ENCODE results near the gene PTPRK.

Gene PTPRK

DNA sequence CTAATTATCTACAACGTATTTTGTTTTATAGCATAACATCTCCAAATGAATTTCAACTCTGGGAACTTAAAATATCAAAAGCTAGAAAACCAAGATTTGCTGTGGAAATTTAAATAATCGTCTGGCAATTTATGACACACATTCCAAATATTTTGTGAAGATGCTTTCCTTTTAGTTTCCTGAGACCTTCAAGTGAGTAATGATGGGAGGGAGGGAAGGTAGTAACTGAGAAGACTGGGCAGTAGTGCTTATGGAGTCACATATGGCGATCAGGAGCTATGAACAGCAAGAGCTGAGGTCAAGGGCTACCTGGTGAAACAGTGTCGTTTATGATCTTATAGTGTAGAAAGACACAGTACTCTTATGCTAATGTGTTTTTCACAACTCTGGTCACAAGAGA, 441.4 kb downstream of the PTPRK start:
- no peak overlapping the region for H3K9ac ChIP-seq (ENCODE audit: low read depth, low read length)
- H3K36me3 ChIP-seq (ENCODE audit: insufficient read depth, low read length), result peaks cover 23% of the 10 kb centered on the region
- 94% methylated on average over 4 of the region's 4 CpGs for WGBS

DNA sequence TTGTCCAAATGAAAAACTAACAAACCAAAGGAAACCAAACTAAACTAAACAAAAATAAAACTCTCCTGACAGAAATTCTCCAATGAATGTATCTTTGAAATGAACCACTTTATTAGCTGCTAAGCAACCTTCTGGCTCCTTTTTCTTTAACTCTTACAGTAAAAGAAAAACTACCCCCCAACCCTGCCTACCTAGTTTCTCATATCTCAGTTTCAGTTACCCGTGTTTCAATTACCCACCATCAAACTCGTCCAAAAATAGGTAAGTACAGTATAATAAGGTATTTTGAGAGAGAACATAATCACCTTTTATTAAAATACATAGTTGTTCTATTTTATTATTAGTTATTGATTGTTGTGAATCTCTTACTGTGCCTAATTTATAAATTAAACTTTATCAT, 442.1 kb downstream of the PTPRK start:
- Histone ChIP-seq H3K4me3 (ENCODE audit: low read length) (no peak overlapping the region), H3K9ac (ENCODE audit: low read depth, low read length) (no peak overlapping the region), H3K27me3 (ENCODE audit: insufficient read depth, low read length) (no peaks in the 10 kb centered on the region), H3K27ac (ENCODE audit: low read depth, low read length) (no peak overlapping the region), H3K36me3 (ENCODE audit: insufficient read depth, low read length) (peaks cover 23% of the 10 kb centered on the region), H3K4me1 (ENCODE audit: insufficient read depth, low read length) (no peaks in the 10 kb centered on the region), H3K9me3 (ENCODE audit: insufficient read depth, low read depth, low read length) (no peaks in the 10 kb centered on the region)
- 83% methylated on average over 1 of the region's 2 CpGs for WGBS

More for the DNA sequence above, 441.4 kb downstream of the PTPRK start:
- Histone ChIP-seq H3K4me1 (ENCODE audit: insufficient read depth, low read length) (no peaks in the 10 kb centered on the region), H3K4me3 (ENCODE audit: low read length) (no peak overlapping the region), H3K27ac (ENCODE audit: low read depth, low read length) (no peak overlapping the region), H3K9me3 (ENCODE audit: insufficient read depth, low read depth, low read length) (no peaks in the 10 kb centered on the region), H3K27me3 (ENCODE audit: insufficient read depth, low read length) (no peaks in the 10 kb centered on the region)

DNA sequence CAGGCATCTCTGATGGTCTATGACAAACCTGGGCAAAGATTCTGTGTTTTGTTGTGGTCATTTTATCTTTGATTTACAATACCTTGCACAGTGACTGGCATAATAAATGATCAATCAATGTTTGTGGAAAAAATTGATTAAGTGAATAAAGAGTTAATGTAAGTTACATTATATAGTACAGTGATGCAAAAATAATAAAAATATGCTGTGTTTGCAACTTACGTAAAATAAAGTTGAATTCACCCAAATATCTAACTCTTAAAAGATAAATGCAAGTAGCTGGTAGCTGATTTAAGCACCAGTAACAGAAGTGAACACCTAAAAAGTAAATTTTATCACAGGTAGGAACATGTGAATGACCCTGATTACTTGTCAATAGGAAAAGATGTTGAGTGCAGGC, 443.6 kb downstream of the PTPRK start:
- Histone ChIP-seq H3K9me3 (ENCODE audit: insufficient read depth, low read depth, low read length) (no peaks in the 10 kb centered on the region), H3K4me3 (ENCODE audit: low read length) (no peak overlapping the region), H3K27me3 (ENCODE audit: insufficient read depth, low read length) (no peaks in the 10 kb centered on the region), H3K27ac (ENCODE audit: low read depth, low read length) (no peak overlapping the region), H3K36me3 (ENCODE audit: insufficient read depth, low read length) (peaks cover 11% of the 10 kb centered on the region), H3K9ac (ENCODE audit: low read depth, low read length) (no peak overlapping the region), H3K4me1 (ENCODE audit: insufficient read depth, low read length) (no peaks in the 10 kb centered on the region)
- no CpG with 5 or more reads among the region's 1 CpG for WGBS

DNA sequence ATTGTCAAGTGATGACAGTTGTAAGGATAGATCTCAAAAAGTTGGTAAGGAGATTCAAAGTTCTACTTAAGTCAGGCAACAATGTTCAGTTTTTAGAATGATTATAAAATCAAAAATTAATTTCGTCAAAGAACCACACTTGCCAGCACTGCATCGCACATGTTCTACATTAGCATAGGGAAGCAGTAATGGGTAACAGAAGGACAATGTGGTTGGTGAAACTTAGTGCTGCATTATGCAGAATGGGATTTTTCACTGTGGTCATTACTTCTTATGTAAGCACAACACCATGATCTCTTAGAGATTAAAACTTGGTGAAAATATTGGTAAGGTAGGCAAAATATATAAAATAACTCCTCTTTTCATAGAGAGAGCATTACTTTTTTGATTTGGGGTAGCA, 445.8 kb downstream of the PTPRK start:
- no peak overlapping the region for H3K27ac ChIP-seq (ENCODE audit: low read depth, low read length)
- H3K4me3 ChIP-seq (ENCODE audit: low read length), result no peak overlapping the region
- no peaks in the 10 kb centered on the region for H3K4me1 ChIP-seq (ENCODE audit: insufficient read depth, low read length)
- no peaks in the 10 kb centered on the region for H3K27me3 ChIP-seq (ENCODE audit: insufficient read depth, low read length)
- no peak overlapping the region for H3K9ac ChIP-seq (ENCODE audit: low read depth, low read length)
- H3K9me3 ChIP-seq (ENCODE audit: insufficient read depth, low read depth, low read length), result no peaks in the 10 kb centered on the region
- WGBS, result 100% methylated on average over 2 of the region's 2 CpGs
- peaks cover 9% of the 10 kb centered on the region for H3K36me3 ChIP-seq (ENCODE audit: insufficient read depth, low read length)

DNA sequence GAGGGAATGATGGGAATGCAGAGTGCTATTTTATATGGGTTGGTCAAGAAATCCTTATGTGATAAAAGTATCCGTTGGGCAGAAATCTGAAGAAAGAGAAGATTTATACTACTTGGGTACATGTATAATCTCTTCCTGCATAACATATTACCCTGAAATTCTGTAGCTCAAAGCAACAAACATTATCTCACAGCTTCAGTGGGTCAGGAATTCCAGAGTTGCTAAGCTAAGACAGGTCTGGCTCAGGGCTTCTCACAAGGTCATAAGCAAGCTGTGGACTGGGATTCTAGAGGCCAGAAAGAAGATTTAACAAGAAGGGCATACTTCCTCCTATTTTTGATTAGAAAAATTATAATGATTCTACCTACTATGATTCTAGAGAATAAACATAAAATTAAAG, 447.0 kb downstream of the PTPRK start:
- Histone ChIP-seq H3K27me3 (ENCODE audit: insufficient read depth, low read length) (no peaks in the 10 kb centered on the region), H3K9me3 (ENCODE audit: insufficient read depth, low read depth, low read length) (no peaks in the 10 kb centered on the region), H3K4me3 (ENCODE audit: low read length) (no peak overlapping the region), H3K27ac (ENCODE audit: low read depth, low read length) (no peak overlapping the region), H3K36me3 (ENCODE audit: insufficient read depth, low read length) (peaks cover 5% of the 10 kb centered on the region), H3K9ac (ENCODE audit: low read depth, low read length) (no peak overlapping the region), H3K4me1 (ENCODE audit: insufficient read depth, low read length) (no peaks in the 10 kb centered on the region)
- 82% methylated on average over 1 of the region's 1 CpG for WGBS

DNA sequence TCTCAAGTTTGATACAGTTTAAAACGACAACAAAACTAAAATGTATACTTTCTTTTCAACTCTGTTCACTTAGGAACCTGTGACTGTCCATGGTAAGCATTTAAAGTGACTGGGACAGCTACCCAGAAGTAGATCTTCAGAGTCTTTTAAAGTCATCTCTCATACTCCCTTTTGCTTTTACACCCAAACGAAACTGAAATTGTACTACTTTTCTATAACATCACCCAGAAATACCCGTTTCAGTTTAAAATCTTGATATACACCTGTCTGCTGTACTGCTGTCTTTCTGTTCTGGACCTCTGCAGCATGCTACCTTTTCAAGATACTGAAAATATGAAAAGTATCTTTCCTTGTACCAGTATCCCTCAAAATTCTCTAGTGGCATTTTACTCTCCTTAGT, 449.2 kb downstream of the PTPRK start:
- 95% methylated on average over 3 of the region's 3 CpGs for WGBS
- Histone ChIP-seq H3K9me3 (ENCODE audit: insufficient read depth, low read depth, low read length) (no peaks in the 10 kb centered on the region), H3K4me3 (ENCODE audit: low read length) (no peak overlapping the region), H3K4me1 (ENCODE audit: insufficient read depth, low read length) (peaks cover 17% of the 10 kb centered on the region), H3K27ac (ENCODE audit: low read depth, low read length) (no peak overlapping the region), H3K27me3 (ENCODE audit: insufficient read depth, low read length) (no peaks in the 10 kb centered on the region), H3K36me3 (ENCODE audit: insufficient read depth, low read length) (no peaks in the 10 kb centered on the region; the same call in 1 of the 2 replicates), H3K9ac (ENCODE audit: low read depth, low read length) (no peak overlapping the region)

DNA sequence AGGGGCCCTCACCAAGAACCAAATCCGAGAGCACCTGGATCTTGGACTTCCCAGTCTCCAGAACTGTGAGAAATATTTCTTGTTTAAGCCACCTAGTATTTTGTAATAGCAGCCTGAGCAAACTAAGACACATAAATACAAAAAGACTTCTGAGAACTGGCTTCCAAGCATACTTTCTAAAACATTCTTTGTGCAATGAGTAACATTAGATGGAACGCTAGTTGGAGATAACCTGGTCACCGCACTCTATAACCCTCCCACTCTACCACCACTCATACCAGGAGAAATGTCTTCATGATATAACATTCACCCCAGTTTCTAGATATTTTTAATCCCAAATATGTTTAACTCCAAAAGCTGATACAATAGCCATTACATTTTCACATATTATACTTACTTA, 450.0 kb downstream of the PTPRK start:
- H3K9ac ChIP-seq (ENCODE audit: low read depth, low read length), result no peak overlapping the region
- H3K9me3 ChIP-seq (ENCODE audit: insufficient read depth, low read depth, low read length), result no peaks in the 10 kb centered on the region
- no peaks in the 10 kb centered on the region; the same call in 1 of the 2 replicates for H3K36me3 ChIP-seq (ENCODE audit: insufficient read depth, low read length)
- WGBS, result 67% methylated on average over 3 of the region's 3 CpGs
- peaks cover 17% of the 10 kb centered on the region for H3K4me1 ChIP-seq (ENCODE audit: insufficient read depth, low read length)
- H3K27me3 ChIP-seq (ENCODE audit: insufficient read depth, low read length), result no peaks in the 10 kb centered on the region
- H3K4me3 ChIP-seq (ENCODE audit: low read length), result no peak overlapping the region
- H3K27ac ChIP-seq (ENCODE audit: low read depth, low read length), result no peak overlapping the region

DNA sequence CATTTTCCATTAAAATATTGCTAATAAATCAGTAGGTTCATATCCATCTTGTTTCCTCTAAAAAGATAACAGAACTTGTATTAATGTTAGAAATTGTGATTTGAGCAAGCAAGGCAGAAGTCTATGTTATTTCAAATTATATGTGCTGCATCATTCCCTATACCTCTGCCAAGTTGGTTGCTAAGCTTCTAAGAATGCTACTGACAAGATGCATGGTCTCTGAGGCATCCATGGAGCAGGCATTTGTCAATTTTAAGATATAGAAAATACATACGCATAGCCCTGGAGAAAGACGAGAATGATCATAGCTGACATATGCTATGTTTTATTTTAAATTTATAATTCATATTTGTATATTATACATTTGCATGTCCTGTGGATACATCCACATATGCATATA, 451.2 kb downstream of the PTPRK start:
- H3K27ac ChIP-seq (ENCODE audit: low read depth, low read length), result no peak overlapping the region
- no CpG with 5 or more reads among the region's 2 CpGs for WGBS
- H3K9ac ChIP-seq (ENCODE audit: low read depth, low read length), result no peak overlapping the region
- H3K4me1 ChIP-seq (ENCODE audit: insufficient read depth, low read length), result peaks cover 20% of the 10 kb centered on the region
- no peak overlapping the region for H3K4me3 ChIP-seq (ENCODE audit: low read length)
- H3K27me3 ChIP-seq (ENCODE audit: insufficient read depth, low read length), result no peaks in the 10 kb centered on the region
- no peaks in the 10 kb centered on the region; the same call in 1 of the 2 replicates for H3K36me3 ChIP-seq (ENCODE audit: insufficient read depth, low read length)
- no peaks in the 10 kb centered on the region for H3K9me3 ChIP-seq (ENCODE audit: insufficient read depth, low read depth, low read length)

DNA sequence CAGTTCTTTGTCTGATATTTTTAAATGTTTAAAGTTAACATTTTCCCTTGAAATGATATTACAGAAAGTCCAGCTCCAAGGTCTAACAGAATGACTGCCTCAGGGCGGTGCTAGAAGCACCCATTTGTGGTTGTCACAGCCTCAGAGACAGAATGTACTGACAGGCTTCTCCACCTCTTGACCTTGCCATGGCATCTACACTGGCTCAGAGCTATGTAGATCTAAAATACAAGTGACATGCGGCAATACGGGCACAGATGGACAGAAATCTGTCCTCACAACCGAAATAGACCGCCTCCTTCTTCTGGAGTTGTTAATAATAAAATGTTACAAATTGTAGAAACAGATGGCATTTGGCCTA, 452.3 kb downstream of the PTPRK start:
- Histone ChIP-seq H3K9me3 (ENCODE audit: insufficient read depth, low read depth, low read length) (no peaks in the 10 kb centered on the region), H3K4me1 (ENCODE audit: insufficient read depth, low read length) (peaks cover 25% of the 10 kb centered on the region), H3K9ac (ENCODE audit: low read depth, low read length) (no peak overlapping the region), H3K27me3 (ENCODE audit: insufficient read depth, low read length) (no peaks in the 10 kb centered on the region), H3K4me3 (ENCODE audit: low read length) (no peak overlapping the region), H3K27ac (ENCODE audit: low read depth, low read length) (no peak overlapping the region), H3K36me3 (ENCODE audit: insufficient read depth, low read length) (no peaks in the 10 kb centered on the region; the same call in 1 of the 2 replicates)
- 96% methylated on average over 5 of the region's 5 CpGs for WGBS

DNA sequence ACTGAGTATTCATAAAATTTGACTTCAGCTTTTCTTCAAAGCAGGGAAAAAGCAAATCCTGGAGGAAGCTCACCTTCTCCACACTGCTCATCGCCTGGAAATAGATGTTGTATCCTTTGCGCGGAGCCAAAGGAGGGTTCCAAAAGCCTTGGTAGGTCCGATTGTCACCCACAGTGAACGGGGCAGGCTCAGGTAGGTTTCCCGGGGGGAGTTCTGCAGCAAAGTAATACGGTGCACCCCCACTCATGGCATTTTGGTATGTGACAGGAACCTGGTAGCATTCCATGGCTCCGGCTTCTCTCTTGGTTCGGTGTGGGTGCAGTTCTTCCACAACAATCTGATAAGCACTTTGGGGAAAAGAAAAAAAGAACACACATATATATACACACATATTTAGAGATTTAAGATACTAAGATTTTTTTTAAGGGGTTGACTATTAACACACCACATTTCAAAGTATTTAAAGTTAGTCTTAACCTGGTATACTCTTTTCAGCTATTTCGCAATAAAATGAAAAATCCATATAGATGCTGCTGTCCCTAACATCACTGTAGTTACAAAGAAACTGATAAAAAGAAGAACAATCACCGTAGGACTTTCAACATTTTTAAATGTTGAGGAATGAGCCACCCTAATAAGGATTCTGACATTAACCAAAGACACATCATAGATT, 452.8 kb downstream of the PTPRK start:
- no peak overlapping the region for H3K4me3 ChIP-seq (ENCODE audit: low read length)

DNA sequence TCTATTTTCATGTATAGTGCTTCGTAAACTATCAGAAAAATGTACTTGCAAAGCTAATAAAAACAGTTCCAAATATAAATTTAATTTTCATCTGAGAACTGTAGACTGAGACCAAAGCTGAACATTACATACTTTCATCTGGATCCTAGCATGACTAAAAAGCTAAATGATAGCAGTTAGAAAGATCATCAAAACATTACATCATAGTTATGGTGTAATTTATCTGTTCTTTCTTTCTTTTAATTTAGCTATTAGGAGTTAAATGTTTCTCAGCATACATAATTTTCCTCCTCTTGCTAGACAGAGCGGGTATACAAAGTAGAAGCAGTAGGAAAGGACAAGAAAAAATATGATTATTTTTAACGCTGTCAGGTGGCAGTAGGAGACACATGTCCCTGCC, 455.3 kb downstream of the PTPRK start:
- 100% methylated on average over 3 of the region's 3 CpGs for WGBS
- peaks cover 25% of the 10 kb centered on the region for H3K4me1 ChIP-seq (ENCODE audit: insufficient read depth, low read length)
- peaks cover 4% of the 10 kb centered on the region; the same call in 1 of the 2 replicates for H3K36me3 ChIP-seq (ENCODE audit: insufficient read depth, low read length)

More for the DNA sequence above, 452.8 kb downstream of the PTPRK start:
- H3K9me3 ChIP-seq (ENCODE audit: insufficient read depth, low read depth, low read length), result no peaks in the 10 kb centered on the region
- WGBS, result 94% methylated on average over 11 of the region's 11 CpGs
- H3K27ac ChIP-seq (ENCODE audit: low read depth, low read length), result peak overlapping the region; percentile 2; the same call in 1 of the 2 replicates
- H3K4me1 ChIP-seq (ENCODE audit: insufficient read depth, low read length), result peaks cover 25% of the 10 kb centered on the region
- H3K9ac ChIP-seq (ENCODE audit: low read depth, low read length), result no peak overlapping the region
- no peaks in the 10 kb centered on the region for H3K27me3 ChIP-seq (ENCODE audit: insufficient read depth, low read length)
- no peaks in the 10 kb centered on the region; the same call in 1 of the 2 replicates for H3K36me3 ChIP-seq (ENCODE audit: insufficient read depth, low read length)

DNA sequence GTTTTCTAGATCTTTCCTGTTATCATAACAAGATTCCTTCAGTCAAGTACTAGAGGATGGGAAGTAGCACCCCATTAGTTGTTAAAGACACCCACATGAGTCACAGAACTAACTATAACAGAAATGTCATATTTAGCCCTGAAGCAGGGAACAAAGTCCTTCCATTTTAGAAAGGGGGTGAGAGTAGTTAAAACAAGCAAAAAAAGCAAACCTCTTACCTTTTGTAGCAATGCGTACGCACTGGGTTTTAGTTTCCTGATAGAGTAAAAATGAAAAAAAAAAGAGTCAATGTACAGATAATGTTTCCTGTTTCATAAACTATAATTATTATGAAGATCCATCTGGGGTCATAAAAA, 455.9 kb downstream of the PTPRK start:
- 94% methylated on average over 2 of the region's 2 CpGs for WGBS
- Histone ChIP-seq H3K4me3 (ENCODE audit: low read length) (no peak overlapping the region), H3K36me3 (ENCODE audit: insufficient read depth, low read length) (peaks cover 4% of the 10 kb centered on the region; the same call in 1 of the 2 replicates), H3K4me1 (ENCODE audit: insufficient read depth, low read length) (peaks cover 25% of the 10 kb centered on the region), H3K9me3 (ENCODE audit: insufficient read depth, low read depth, low read length) (no peaks in the 10 kb centered on the region), H3K27me3 (ENCODE audit: insufficient read depth, low read length) (no peaks in the 10 kb centered on the region), H3K27ac (ENCODE audit: low read depth, low read length) (no peak overlapping the region), H3K9ac (ENCODE audit: low read depth, low read length) (no peak overlapping the region)

More for the DNA sequence above, 455.3 kb downstream of the PTPRK start:
- no peak overlapping the region for H3K4me3 ChIP-seq (ENCODE audit: low read length)
- no peaks in the 10 kb centered on the region for H3K27me3 ChIP-seq (ENCODE audit: insufficient read depth, low read length)
- no peak overlapping the region for H3K27ac ChIP-seq (ENCODE audit: low read depth, low read length)
- H3K9ac ChIP-seq (ENCODE audit: low read depth, low read length), result no peak overlapping the region
- no peaks in the 10 kb centered on the region for H3K9me3 ChIP-seq (ENCODE audit: insufficient read depth, low read depth, low read length)

All from HUES64 (cell line).